ENCODE data around the gene AHRR.
A peak's percentile ranks its signal among the peaks of the same experiment; 100 is the strongest.

AHRR gene

GRCh38 chr5:478369-478981 is 157.0 kb downstream of the AHRR start:
- no peak overlapping the region for H2BK5ac ChIP-seq (ENCODE audit: low read depth, low read length, poor library complexity)
- H3K36me3 ChIP-seq (ENCODE audit: control insufficient read depth in 1 of 2, insufficient read depth in 2 of 2, low read length in 2 of 2): no peaks in the 10 kb centered on the region
- H3K4me3 ChIP-seq (ENCODE audit: low read depth, low read length): no peak overlapping the region
- H3K18ac ChIP-seq (ENCODE audit: low read length): no peak overlapping the region
- H3K14ac ChIP-seq (ENCODE audit: low read length): no peak overlapping the region
- no peak overlapping the region for H4K91ac ChIP-seq (ENCODE audit: low read depth, low read length)
- H2BK12ac ChIP-seq (ENCODE audit: low read length): no peak overlapping the region
- no peak for DNase-seq
- H3K9ac ChIP-seq (ENCODE audit: low read length): no peak overlapping the region
- H2AK5ac ChIP-seq (ENCODE audit: low read length): no peak overlapping the region
- peaks cover 4% of the 10 kb centered on the region for H3K9me3 ChIP-seq (ENCODE audit: insufficient read depth, low read depth, low read length)
- H4K12ac ChIP-seq (ENCODE audit: low read depth, low read length): no peak overlapping the region
- H4K8ac ChIP-seq (ENCODE audit: low read depth, low read length): no peak overlapping the region
- peaks cover 5 to 7% of the 10 kb centered on the region in 2 experiments for H3K4me1 ChIP-seq (ENCODE audit: control insufficient read depth in 1 of 2, insufficient read depth in 2 of 2, low read length in 2 of 2)
- peaks cover 5% of the 10 kb centered on the region for H3K79me1 ChIP-seq (ENCODE audit: low read length)
- H3K4ac ChIP-seq (ENCODE audit: low read depth, low read length): no peak overlapping the region
- no peak overlapping the region for H2BK120ac ChIP-seq (ENCODE audit: insufficient read depth, low read length, poor library complexity)
- peaks cover 2% of the 10 kb centered on the region for H3K79me2 ChIP-seq (ENCODE audit: control insufficient read depth, insufficient read depth, low read length, poor library complexity)
- no peak overlapping the region for H3K23ac ChIP-seq (ENCODE audit: low read length)
- H3K27ac ChIP-seq (ENCODE audit: low read depth, low read length): no peak overlapping the region
- H2AFZ ChIP-seq (ENCODE audit: insufficient read depth, low read length, poor library complexity): no peak overlapping the region
- no peak overlapping the region for H3K4me2 ChIP-seq (ENCODE audit: low read length)
- WGBS (ENCODE audit: extremely low coverage, insufficient coverage, insufficient read length): no CpG with 5 or more reads among the region's 18 CpGs
- H3K27me3 ChIP-seq (ENCODE audit: insufficient read depth, low read length): peaks cover 6% of the 10 kb centered on the region

DNA sequence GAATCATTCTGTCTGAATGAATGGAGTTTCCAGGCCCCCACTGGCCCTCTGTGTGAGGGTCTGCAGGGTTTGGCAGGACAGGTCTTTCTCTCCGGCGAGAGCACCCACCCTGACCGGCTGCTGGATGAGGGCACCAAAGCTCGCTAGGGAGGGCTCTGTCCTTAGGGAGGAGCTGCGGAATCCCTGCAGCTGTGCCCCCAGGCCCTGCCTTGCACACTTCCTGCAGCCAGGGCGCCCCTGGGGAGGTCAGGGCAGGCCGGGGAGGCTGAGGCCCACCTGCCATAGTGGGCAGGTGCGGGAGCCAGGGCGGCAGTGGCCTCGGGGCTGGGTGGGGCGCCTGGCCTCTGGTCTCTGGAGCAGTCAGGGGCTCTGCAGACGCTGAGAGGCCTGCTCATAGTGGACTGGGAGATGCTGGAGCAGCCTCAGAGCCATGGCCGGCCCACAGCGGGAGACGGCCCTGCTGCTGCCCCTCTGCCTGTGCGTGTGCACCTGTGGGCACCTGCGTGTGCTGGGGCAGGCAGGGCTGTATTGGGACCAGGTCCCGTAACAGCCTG is 157.5 kb downstream of the AHRR start:
- no peak overlapping the region for H2BK12ac ChIP-seq (ENCODE audit: low read length)
- no CpG with 5 or more reads among the region's 18 CpGs for WGBS (ENCODE audit: extremely low coverage, insufficient coverage, insufficient read length)
- no peak overlapping the region for H3K4me2 ChIP-seq (ENCODE audit: low read length)

DNA sequence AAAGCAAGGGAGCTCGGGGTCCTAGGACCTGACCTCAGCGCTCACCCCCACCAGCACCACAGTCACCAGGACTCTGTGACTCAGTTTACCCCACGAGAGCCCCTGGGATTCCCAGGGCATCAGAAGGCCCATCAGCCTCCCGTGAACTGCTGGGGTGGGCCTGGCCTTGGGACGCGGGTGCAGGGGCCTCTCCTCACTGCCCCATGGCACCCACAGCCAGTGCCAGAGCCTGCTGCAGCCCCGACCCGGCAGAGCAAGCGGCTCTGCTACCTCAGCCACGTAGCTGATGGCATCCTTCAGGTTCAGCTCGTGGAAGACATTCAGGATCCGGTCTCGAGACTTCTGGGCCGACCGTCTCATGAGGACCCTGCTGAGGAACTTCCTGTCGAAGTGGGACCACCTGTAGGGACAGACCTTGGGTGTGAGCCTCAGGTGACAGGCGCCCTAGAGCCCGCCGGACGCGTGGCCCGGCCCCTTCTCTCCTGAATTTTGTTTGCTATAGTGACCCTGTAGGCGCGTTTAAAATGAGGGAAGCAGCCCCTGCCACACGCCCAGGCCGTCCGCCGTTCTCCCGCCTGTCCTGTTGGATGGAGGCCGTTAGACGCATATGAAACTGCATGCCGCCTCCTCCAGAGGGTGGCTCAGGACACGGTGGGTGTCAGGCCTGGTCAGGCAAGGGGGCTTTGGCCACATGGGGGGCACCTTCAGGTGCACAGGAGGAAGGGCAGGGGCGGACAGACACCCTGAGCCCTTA is 158.2 kb downstream of the AHRR start:
- no peak for DNase-seq
- Histone ChIP-seq H3K4me3 (ENCODE audit: low read depth, low read length) (no peak overlapping the region), H3K79me2 (ENCODE audit: control insufficient read depth, insufficient read depth, low read length, poor library complexity) (no peaks in the 10 kb centered on the region), H4K12ac (ENCODE audit: low read depth, low read length) (no peak overlapping the region), H4K91ac (ENCODE audit: low read depth, low read length) (no peak overlapping the region), H2AFZ (ENCODE audit: insufficient read depth, low read length, poor library complexity) (no peak overlapping the region), H2BK5ac (ENCODE audit: low read depth, low read length, poor library complexity) (no peak overlapping the region), H3K4ac (ENCODE audit: low read depth, low read length) (no peak overlapping the region), H3K9ac (ENCODE audit: low read length) (no peak overlapping the region), H3K79me1 (ENCODE audit: low read length) (no peaks in the 10 kb centered on the region), H3K4me1 (ENCODE audit: control insufficient read depth in 1 of 2, insufficient read depth in 2 of 2, low read length in 2 of 2) (peaks cover 4 to 5% of the 10 kb centered on the region in 2 experiments), H3K27ac (ENCODE audit: low read depth, low read length) (no peak overlapping the region), H3K23ac (ENCODE audit: low read length) (no peak overlapping the region), H3K14ac (ENCODE audit: low read length) (no peak overlapping the region), H3K36me3 (ENCODE audit: control insufficient read depth in 1 of 2, insufficient read depth in 2 of 2, low read length in 2 of 2) (no peaks in the 10 kb centered on the region), H3K4me2 (ENCODE audit: low read length) (no peak overlapping the region), H3K27me3 (ENCODE audit: insufficient read depth, low read length) (peaks cover 5% of the 10 kb centered on the region), H2BK12ac (ENCODE audit: low read length) (no peak overlapping the region), H2BK120ac (ENCODE audit: insufficient read depth, low read length, poor library complexity) (no peak overlapping the region), H2AK5ac (ENCODE audit: low read length) (no peak overlapping the region), H3K18ac (ENCODE audit: low read length) (no peak overlapping the region), H3K9me3 (ENCODE audit: insufficient read depth, low read depth, low read length) (peaks cover 3% of the 10 kb centered on the region), H4K8ac (ENCODE audit: low read depth, low read length) (no peak overlapping the region)
- WGBS (ENCODE audit: extremely low coverage, insufficient coverage, insufficient read length): no CpG with 5 or more reads among the region's 34 CpGs

More for the DNA sequence above, 157.5 kb downstream of the AHRR start:
- Histone ChIP-seq H3K18ac (ENCODE audit: low read length) (no peak overlapping the region), H3K4me1 (ENCODE audit: control insufficient read depth in 1 of 2, insufficient read depth in 2 of 2, low read length in 2 of 2) (peaks cover 5% of the 10 kb centered on the region in 2 experiments), H3K79me2 (ENCODE audit: control insufficient read depth, insufficient read depth, low read length, poor library complexity) (no peaks in the 10 kb centered on the region), H2BK5ac (ENCODE audit: low read depth, low read length, poor library complexity) (no peak overlapping the region), H3K9ac (ENCODE audit: low read length) (no peak overlapping the region), H2BK120ac (ENCODE audit: insufficient read depth, low read length, poor library complexity) (no peak overlapping the region), H3K27me3 (ENCODE audit: insufficient read depth, low read length) (peaks cover 6% of the 10 kb centered on the region), H4K91ac (ENCODE audit: low read depth, low read length) (no peak overlapping the region), H2AK5ac (ENCODE audit: low read length) (no peak overlapping the region), H3K4me3 (ENCODE audit: low read depth, low read length) (no peak overlapping the region), H2AFZ (ENCODE audit: insufficient read depth, low read length, poor library complexity) (no peak overlapping the region), H3K27ac (ENCODE audit: low read depth, low read length) (no peak overlapping the region), H3K79me1 (ENCODE audit: low read length) (no peaks in the 10 kb centered on the region), H3K14ac (ENCODE audit: low read length) (no peak overlapping the region), H3K9me3 (ENCODE audit: insufficient read depth, low read depth, low read length) (peaks cover 4% of the 10 kb centered on the region), H4K8ac (ENCODE audit: low read depth, low read length) (no peak overlapping the region), H3K4ac (ENCODE audit: low read depth, low read length) (no peak overlapping the region), H3K23ac (ENCODE audit: low read length) (no peak overlapping the region), H4K12ac (ENCODE audit: low read depth, low read length) (no peak overlapping the region), H3K36me3 (ENCODE audit: control insufficient read depth in 1 of 2, insufficient read depth in 2 of 2, low read length in 2 of 2) (no peaks in the 10 kb centered on the region)
- peak in 1 of 2 donors; percentile 8 for DNase-seq

- DNase-seq: no peak
- no peaks in the 10 kb centered on the region for H3K9me3 ChIP-seq (ENCODE audit: insufficient read depth, low read depth, low read length)
- no peak overlapping the region for H3K9ac ChIP-seq (ENCODE audit: low read length)
- no peak overlapping the region for H4K91ac ChIP-seq (ENCODE audit: low read depth, low read length)
- H4K12ac ChIP-seq (ENCODE audit: low read depth, low read length): no peak overlapping the region
- no peak overlapping the region for H2AFZ ChIP-seq (ENCODE audit: insufficient read depth, low read length, poor library complexity)
- H3K4me2 ChIP-seq (ENCODE audit: low read length): no peak overlapping the region
- no peaks in the 10 kb centered on the region for H3K79me2 ChIP-seq (ENCODE audit: control insufficient read depth, insufficient read depth, low read length, poor library complexity)
- no peaks in the 10 kb centered on the region for H3K27me3 ChIP-seq (ENCODE audit: insufficient read depth, low read length)
- H3K23ac ChIP-seq (ENCODE audit: low read length): no peak overlapping the region
- no peak overlapping the region for H3K14ac ChIP-seq (ENCODE audit: low read length)
- no peak overlapping the region for H2AK5ac ChIP-seq (ENCODE audit: low read length)
- no peaks in the 10 kb centered on the region for H3K79me1 ChIP-seq (ENCODE audit: low read length)
- no peak overlapping the region for H3K4ac ChIP-seq (ENCODE audit: low read depth, low read length)
- H3K18ac ChIP-seq (ENCODE audit: low read length): no peak overlapping the region
- no peaks in the 10 kb centered on the region for H3K4me1 ChIP-seq (ENCODE audit: control insufficient read depth in 1 of 2, insufficient read depth in 2 of 2, low read length in 2 of 2)
- no peak overlapping the region for H3K4me3 ChIP-seq (ENCODE audit: low read depth, low read length)
- H3K27ac ChIP-seq (ENCODE audit: low read depth, low read length): no peak overlapping the region
- no peak overlapping the region for H2BK12ac ChIP-seq (ENCODE audit: low read length)
- no peak overlapping the region for H2BK5ac ChIP-seq (ENCODE audit: low read depth, low read length, poor library complexity)
- H2BK120ac ChIP-seq (ENCODE audit: insufficient read depth, low read length, poor library complexity): no peak overlapping the region
- no CpG with 5 or more reads among the region's 23 CpGs for WGBS (ENCODE audit: extremely low coverage, insufficient coverage, insufficient read length)
- no peak overlapping the region for H4K8ac ChIP-seq (ENCODE audit: low read depth, low read length)
- H3K36me3 ChIP-seq (ENCODE audit: control insufficient read depth in 1 of 2, insufficient read depth in 2 of 2, low read length in 2 of 2): no peaks in the 10 kb centered on the region
These were observed 159.8 kb downstream of the AHRR start for GRCh38 chr5:481347-481746.
